VCaP (cell line): Measurements from ENCODE around the gene SPARC.
"Not testable (repeated sequence)": the region's sequence is repeated elsewhere in the genome, so short reads cannot be mapped to it uniquely, and the experiment has no call there.

Experiments
- H3K27ac ChIP-seq: fragments of 450-650 bp; 2 replicates; pipeline ENCODE4 v1.5.1; 2017
- TF ChIP-seq, protein P1 (sequence below): fragments of 450-650 bp; conservative IDR thresholded peaks from 2 replicates; pipeline ENCODE4 v1.5.1; 2017; ENCODE audit warnings: mild to moderate bottlenecking, moderate library complexity

Gene SPARC

DNA sequence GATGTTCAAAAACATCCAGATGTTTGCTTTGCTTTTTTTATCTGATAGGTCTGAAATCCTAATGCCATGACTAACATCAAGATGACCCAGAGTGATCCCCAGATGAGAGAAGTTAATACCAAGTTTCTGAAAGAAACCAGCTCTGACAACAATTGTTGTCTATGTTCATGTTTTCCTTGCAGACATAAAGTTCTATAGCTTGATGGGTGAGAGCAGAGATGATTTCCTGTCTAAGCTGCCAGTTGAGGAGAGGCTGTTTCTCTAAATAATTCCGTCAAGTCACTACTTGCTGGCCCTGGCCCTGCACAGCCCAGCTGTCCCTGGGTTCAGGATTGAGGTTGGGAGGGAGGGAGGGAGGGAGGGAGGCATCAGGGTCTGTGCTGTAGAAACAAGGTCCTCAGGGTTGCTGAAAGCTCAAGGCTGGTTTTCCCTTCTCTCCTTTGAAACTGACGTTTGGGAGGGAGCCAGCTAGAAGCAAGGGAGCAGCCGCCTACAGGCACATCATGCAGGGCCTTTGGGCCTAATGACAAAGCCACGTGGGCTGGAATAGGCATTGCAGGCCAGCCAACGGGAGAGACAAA is 3.9 kb downstream of the SPARC start:
- no peak overlapping the region for H3K27ac ChIP-seq
- TF ChIP-seq, protein P1, sequence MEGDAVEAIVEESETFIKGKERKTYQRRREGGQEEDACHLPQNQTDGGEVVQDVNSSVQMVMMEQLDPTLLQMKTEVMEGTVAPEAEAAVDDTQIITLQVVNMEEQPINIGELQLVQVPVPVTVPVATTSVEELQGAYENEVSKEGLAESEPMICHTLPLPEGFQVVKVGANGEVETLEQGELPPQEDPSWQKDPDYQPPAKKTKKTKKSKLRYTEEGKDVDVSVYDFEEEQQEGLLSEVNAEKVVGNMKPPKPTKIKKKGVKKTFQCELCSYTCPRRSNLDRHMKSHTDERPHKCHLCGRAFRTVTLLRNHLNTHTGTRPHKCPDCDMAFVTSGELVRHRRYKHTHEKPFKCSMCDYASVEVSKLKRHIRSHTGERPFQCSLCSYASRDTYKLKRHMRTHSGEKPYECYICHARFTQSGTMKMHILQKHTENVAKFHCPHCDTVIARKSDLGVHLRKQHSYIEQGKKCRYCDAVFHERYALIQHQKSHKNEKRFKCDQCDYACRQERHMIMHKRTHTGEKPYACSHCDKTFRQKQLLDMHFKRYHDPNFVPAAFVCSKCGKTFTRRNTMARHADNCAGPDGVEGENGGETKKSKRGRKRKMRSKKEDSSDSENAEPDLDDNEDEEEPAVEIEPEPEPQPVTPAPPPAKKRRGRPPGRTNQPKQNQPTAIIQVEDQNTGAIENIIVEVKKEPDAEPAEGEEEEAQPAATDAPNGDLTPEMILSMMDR: no peak

DNA sequence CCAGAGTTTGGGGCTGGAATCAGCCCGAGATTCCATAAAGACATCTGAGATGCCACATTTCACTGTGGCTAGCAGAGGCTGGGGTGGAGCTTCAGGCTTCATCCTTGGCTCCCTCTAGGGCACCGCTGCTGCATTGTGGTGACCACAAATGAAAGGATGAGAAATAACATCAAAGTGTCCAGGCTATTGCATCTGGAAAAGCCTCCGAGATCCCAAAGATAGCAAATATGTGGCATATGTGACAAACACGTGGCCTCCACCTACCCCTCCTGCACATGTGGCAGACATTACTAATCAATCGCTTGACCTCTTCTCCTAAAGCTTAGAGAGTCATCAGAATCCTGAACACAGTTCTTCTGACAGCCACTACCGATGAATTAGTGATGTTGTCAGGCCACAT is 4.5 kb downstream of the SPARC start:
- TF ChIP-seq, protein P1: no peak
- H3K27ac ChIP-seq: no peak overlapping the region

DNA sequence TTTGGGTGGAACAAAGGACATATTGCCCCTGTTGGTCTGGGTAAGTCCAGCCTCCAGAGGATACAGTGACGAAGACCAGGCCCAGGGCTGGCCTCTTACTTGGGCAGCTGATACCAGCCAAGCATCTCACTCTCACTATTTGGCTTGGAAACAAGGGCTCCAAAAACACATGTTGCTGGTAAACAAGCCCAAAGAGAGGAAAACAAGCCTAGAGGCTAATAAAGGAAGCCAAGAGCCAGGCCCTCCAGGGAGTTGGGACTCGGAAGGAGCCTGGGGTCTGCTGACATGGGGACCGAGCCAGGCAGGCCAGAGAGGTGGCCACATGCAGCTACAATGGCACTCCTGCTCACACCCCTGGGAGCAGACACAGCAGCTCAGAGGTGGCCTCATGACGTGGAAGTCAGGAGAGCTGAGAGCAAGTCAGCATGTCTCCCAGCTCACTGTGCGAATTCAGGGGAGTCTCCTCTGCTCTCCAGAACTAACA is 5.7 kb downstream of the SPARC start:
- TF ChIP-seq, protein P1: no peak
- no peak overlapping the region for H3K27ac ChIP-seq

DNA sequence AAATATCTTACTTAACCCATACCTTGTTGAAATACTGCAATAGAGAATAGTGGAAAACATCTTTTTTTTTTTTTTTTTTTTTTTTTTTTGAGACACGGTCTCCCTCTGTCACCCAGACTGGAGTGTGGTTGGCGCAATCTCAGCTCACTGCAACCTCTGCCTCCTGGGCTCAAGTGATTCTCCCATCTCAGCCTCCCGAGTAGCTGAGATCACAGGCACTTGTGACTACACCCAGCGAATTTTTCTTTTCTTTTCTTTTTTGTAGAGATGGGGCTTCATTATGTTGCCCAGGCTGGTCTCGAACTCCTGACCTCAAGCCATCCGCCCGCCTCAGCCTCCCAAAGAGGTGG is 6.6 kb downstream of the SPARC start:
- H3K27ac ChIP-seq: not testable (repeated sequence)

DNA sequence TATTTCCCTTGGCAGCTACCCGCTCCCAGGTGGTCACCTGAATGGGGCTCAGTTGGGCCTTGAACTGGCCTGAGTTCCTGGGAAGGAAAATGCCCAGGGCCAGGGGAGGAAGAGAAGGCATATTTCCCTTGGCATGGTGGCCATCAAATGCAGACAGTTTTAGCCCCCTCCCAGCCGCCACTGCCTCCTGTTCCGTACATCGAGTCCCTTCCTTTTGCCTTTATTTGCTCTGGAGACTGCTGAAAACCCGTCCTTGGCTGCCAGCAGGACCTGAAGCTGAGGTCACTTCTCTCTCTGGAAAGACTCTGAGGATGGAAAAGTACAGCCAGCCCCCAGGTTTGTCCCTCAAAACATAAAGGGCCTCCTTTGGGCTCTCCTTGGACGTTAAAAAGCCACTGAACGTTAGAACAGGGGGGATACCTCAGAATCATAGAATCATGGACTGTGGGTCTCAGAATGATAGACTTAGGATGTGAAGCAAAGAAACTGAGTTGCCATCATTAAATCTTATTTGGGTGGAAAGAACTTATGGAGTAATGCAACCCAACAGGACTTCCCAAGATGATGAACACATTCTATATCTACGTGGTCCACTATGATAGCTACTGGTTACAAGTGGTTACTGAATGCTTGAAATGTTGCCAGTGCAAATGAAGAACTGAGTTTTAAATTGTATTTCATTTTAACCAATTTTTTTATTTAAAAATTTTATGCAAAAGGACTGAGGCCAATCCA is 7.1 kb downstream of the SPARC start:
- H3K27ac ChIP-seq: no peak overlapping the region
- TF ChIP-seq, protein P1: no peak

DNA sequence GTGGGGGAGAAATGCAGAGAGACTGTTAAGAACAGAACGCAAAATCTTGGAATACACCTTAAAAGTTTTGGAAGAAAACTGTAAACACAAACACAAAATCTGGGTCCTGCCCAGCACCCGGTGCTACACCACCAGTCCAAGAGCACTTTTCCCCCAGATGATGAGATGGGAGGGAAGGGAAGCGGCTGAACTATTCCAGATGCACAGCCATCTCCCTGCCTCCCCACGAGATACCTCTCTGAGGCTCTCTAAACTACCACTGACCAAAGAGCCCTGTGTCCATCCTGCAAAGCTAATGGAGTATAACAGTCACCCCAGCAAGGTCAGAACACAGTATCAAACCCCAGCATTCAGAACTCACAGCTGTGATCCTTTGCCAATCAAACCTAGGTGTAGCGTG is 8.0 kb downstream of the SPARC start:
- TF ChIP-seq, protein P1: no peak

DNA sequence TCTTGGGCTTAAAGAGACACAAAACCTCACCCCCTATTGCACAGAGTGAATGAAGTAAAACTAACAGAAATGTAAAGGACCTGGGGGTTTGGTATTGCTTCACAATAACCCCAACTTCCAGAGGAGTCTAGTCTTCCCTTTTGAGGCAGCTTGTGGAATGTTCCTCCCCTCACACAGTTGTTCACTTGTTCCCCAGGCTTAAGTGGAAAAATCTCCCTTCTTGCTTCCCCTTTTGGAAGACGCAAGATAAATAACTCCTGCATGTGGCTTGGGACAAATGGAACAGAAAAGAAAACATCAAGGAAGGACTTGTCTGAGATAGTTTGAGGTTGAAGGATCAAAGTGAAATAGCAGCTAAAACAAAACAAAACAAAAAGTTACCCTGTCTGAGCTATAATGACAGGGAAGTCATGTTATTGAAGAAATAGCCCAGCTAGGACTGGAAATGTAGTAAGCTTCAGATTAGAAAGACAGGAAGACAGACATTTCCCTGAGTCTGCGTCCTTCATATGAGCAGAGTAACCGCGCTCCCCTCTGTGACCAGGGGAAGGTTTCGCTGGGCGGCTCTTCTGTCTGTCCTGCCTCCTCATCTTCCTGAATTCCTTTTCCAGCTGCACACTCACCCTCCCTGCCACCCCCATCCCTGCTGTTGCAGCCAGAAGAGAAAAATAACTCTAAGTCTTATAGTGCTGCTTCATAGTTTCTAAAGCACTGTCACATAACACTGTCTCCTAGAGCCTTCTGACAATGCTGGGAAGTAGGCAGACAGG is 8.8 kb downstream of the SPARC start:
- H3K27ac ChIP-seq: peak overlapping the region; percentile 59; the same call in 1 of the 2 replicates
- TF ChIP-seq, protein P1: no peak

More for the DNA sequence above, 8.0 kb downstream of the SPARC start:
- H3K27ac ChIP-seq: no peak overlapping the region
